ENCODE results near the gene EFCAB6. TPM values are rescaled to one million over a fixed set of nuclear protein-coding genes. Genes with fewer than 3 reads are reported as not detected.

Gene EFCAB6
- total and polyA plus RNA-seq, 10 donors, result 0.07 to 2.8 (median 0.78) TPM

DNA sequence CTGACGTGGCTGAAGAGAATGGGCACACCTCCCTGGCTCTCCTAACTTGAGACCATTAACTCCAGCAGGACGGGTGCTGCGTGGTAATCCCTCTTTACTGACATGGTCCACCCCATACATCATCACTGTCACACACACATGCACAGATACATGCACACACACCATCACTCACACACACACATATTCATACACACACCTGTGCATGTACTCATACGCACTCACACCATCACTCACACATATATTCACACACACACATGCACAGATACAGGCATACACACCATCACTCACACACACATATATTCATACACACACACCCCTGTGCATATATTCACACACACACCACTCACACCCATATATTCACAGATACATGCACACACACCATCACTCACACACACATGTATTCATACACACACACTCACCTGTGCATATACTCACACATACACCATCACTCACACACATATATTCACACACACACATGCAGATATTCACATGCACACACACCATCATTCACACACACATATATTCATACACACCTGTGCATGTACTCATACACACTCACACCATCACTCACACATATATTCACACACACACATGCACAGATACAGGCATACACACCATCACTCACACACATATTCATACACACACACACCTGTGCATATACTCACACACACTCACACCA is 74.8 kb downstream of the EFCAB6 start:
- TF ChIP-seq POLR2A (IDR thresholded peaks at IDR 0.05), result no peak
- TF ChIP-seq CTCF (IDR thresholded peaks at IDR 0.05 in 8 of 11, conservative IDR thresholded peaks at IDR 0.05 in 3 of 11), result no peak
- no peak for TF ChIP-seq POLR2AphosphoS5 (IDR thresholded peaks at IDR 0.05)
- 87 to 95% (median 93%) methylated on average over 4 of the region's 4 CpGs for WGBS, 5 donors
- no peaks in the 10 kb centered on the region for H3K36me3 ChIP-seq
- no peaks in the 10 kb centered on the region for H3K4me1 ChIP-seq
- no peak overlapping the region for H3K4me3 ChIP-seq
- H3K27ac ChIP-seq, result no peak overlapping the region
- intact Hi-C loops (cut with DNase I; ENCODE audit: low total_unique reads), result no loop called here
- no peak for DNase-seq
- no peaks in the 10 kb centered on the region for H3K9me3 ChIP-seq
- H3K27me3 ChIP-seq (replicated peaks in 1 of 7), result peaks cover 0 to 26% (median 0%) of the 10 kb centered on the region in 7 donors

DNA sequence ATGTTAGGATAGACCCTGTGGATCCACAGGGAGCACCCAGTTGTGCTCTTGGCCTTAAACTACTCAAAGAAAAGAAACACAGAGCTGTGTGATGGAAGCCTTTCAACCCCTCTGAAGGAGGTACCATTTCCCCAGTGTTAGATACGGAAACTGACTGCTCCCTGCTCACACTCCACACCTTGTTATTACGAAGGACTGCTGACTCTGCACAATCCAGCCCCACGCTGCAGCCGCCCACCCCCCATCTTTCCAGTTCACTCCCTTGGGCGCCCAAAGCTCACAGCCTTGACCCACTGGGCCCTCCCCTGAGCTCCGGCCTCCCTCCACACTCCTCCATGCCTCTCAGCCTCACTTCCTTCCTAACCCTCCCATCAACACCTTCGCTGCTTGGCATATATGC is 75.5 kb downstream of the EFCAB6 start:
- H3K27me3 ChIP-seq (replicated peaks in 1 of 7), result peaks cover 0 to 20% (median 0%) of the 10 kb centered on the region in 7 donors
- WGBS, 5 donors, result 76 to 92% (median 82%) methylated on average over 7 of the region's 7 CpGs

GRCh38 chr22:43734370-43735150 is 77.5 kb downstream of the EFCAB6 start:
- WGBS, 5 donors, result 82 to 93% (median 88%) methylated on average over 9 of the region's 9 CpGs
- intact Hi-C loops (cut with DNase I; ENCODE audit: low total_unique reads), result no loop called here
- TF ChIP-seq POLR2AphosphoS5 (IDR thresholded peaks at IDR 0.05) (no peak), CTCF (IDR thresholded peaks at IDR 0.05 in 8 of 11, conservative IDR thresholded peaks at IDR 0.05 in 3 of 11) (no peak), POLR2A (IDR thresholded peaks at IDR 0.05) (no peak)
- H3K9me3 ChIP-seq, result no peaks in the 10 kb centered on the region
- no peak for DNase-seq
- no peaks in the 10 kb centered on the region for H3K36me3 ChIP-seq
- peaks cover 0 to 5% (median 0%) of the 10 kb centered on the region in 7 donors for H3K27me3 ChIP-seq (replicated peaks in 1 of 7)
- H3K27ac ChIP-seq, result no peak overlapping the region
- H3K4me3 ChIP-seq, result no peak overlapping the region
- H3K4me1 ChIP-seq, result no peaks in the 10 kb centered on the region

More for the DNA sequence above, 75.5 kb downstream of the EFCAB6 start:
- H3K27ac ChIP-seq, result no peak overlapping the region
- TF ChIP-seq POLR2A (IDR thresholded peaks at IDR 0.05) (no peak), POLR2AphosphoS5 (IDR thresholded peaks at IDR 0.05) (no peak), CTCF (IDR thresholded peaks at IDR 0.05 in 8 of 11, conservative IDR thresholded peaks at IDR 0.05 in 3 of 11) (no peak)
- no peaks in the 10 kb centered on the region for H3K4me1 ChIP-seq
- H3K4me3 ChIP-seq, result no peak overlapping the region
- DNase-seq, result no peak
- no peaks in the 10 kb centered on the region for H3K36me3 ChIP-seq
- intact Hi-C loops (cut with DNase I; ENCODE audit: low total_unique reads), result no loop called here
- no peaks in the 10 kb centered on the region for H3K9me3 ChIP-seq

DNA sequence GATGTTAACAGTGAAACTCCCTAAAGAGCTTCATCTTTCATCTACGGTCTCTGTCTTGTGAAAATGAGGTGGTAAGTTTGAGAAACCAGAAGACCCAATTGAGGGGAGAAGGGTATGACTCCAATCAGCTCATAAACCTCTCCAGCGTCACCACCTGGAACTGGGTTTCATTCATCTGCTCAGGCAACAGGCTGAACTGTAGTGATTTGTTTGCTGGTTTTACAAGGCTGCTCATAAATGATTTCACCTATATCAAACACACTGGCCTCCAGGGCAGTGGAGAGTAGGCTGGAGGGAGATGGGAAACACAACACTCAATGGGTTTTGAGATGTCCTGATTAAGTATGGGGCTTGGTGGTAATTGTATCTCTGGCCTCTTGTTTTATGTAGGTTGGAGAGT is 79.0 kb downstream of the EFCAB6 start:
- H3K36me3 ChIP-seq, result no peaks in the 10 kb centered on the region
- intact Hi-C loops (cut with DNase I; ENCODE audit: low total_unique reads), result no loop called here
- no peaks in the 10 kb centered on the region for H3K4me1 ChIP-seq
- H3K27me3 ChIP-seq (replicated peaks in 1 of 7), result no peaks in the 10 kb centered on the region
- H3K9me3 ChIP-seq, result peaks cover 0 to under 1% (median 0%) of the 10 kb centered on the region in 8 donors
- no peak for TF ChIP-seq POLR2A (IDR thresholded peaks at IDR 0.05)
- no peak for TF ChIP-seq CTCF (IDR thresholded peaks at IDR 0.05 in 8 of 11, conservative IDR thresholded peaks at IDR 0.05 in 3 of 11)
- no peak for TF ChIP-seq POLR2AphosphoS5 (IDR thresholded peaks at IDR 0.05)
- DNase-seq, result no peak
- H3K27ac ChIP-seq, result no peak overlapping the region
- 75 to 90% (median 81%) methylated on average over 2 of the region's 2 CpGs for WGBS, 5 donors
- no peak overlapping the region for H3K4me3 ChIP-seq
